HepG2 (cell line): Measurements from ENCODE around the gene KISS1R. TPM values are rescaled to one million over a fixed set of nuclear protein-coding genes. Genes with fewer than 3 reads are reported as not detected.

Experiments used
- ATAC-seq: fragments of 200-7000 bp; cut with Tn5 transposase; 3 replicates; pipeline ENCODE4 v1.9.1; 2020; ENCODE audit warnings: mild to moderate bottlenecking, moderate library complexity
- BruUV-seq: library from RNA; stranded (reverse); fragments of 400-500 nt; replicated peaks from 2 replicates; lab custom pipeline; 2021; lab: Mats Ljungman, UMichigan
- CTCF ChIA-PET: fragments of 300-600 bp; formaldehyde crosslinking; extraction: SDS; loops from one replicate; lab custom pipeline; 2021; ENCODE audit warnings: low total read pairs, inconsistent platforms, low intra/inter-chr PET ratio; lab: Yijun Ruan, JAX
- POLR2A ChIA-PET: fragments of 350-600 bp; sonication (Branson Sonifier 250); formaldehyde crosslinking; loops from one replicate; lab custom pipeline; 2020; ENCODE audit warnings: antibody characterized with exemption, inconsistent platforms; lab: Yijun Ruan, JAX
- DNase-seq: peaks from one replicate; pipeline ENCODE4 v3.0.0-alpha.2; 2015; ENCODE audit warnings: low spot score
- FAIRE-seq: peaks from 3 replicates; lab custom pipeline; 2011; peaks lifted over from hg19 to GRCh38; lab: Jason Lieb, UNC
- H2AFZ ChIP-seq: one replicate; pipeline ENCODE4 v1.6.1; 2011; ENCODE audit warnings: low read length, inconsistent platforms
- H3K27ac ChIP-seq: fragments of 300-600 bp; 3 replicates; pipeline ENCODE4 v1.8.0; 2011; ENCODE audit warnings: mixed run types, mild to moderate bottlenecking, mixed read lengths, low read length, inconsistent platforms; ENCODE audit not compliant: insufficient read depth; ENCODE audit errors: extremely low read length
- H3K27me3 ChIP-seq, 2 experiments: fragments of 200-600 bp in 1 of 2; 2 replicates in 1 of 2; 3 replicates in 1 of 2; pipeline versions ENCODE4 v1.6.0 to v1.8.0; 2011; ENCODE audit warnings: low read length in 2 of 2, mild to moderate bottlenecking in 2 of 2, moderate library complexity in 2 of 2, inconsistent platforms in 1 of 2; ENCODE audit not compliant: insufficient read depth in 2 of 2, control insufficient read depth in 1 of 2
- H3K36me3 ChIP-seq, 2 experiments: fragments of 200-600 bp in 1 of 2; replicated peaks in 1 of 2; 2 replicates in 1 of 2; 3 replicates in 1 of 2; pipeline versions ENCODE4 v1.5.1 to v1.8.0; 2011; ENCODE audit warnings: low read length in 2 of 2, inconsistent platforms in 1 of 2; ENCODE audit not compliant: insufficient read depth in 2 of 2, control insufficient read depth in 1 of 2
- H3K4me1 ChIP-seq: 2 replicates; pipeline ENCODE4 v1.5.1; 2012; ENCODE audit warnings: low read length, inconsistent platforms; ENCODE audit not compliant: insufficient read depth
- H3K4me2 ChIP-seq: 2 replicates; pipeline ENCODE4 v1.6.0; 2011; ENCODE audit warnings: low read depth, low read length, inconsistent platforms
- H3K4me3 ChIP-seq, 3 experiments: fragments of 200-600 bp in 1 of 3; sonication (generic), shearing (Covaris generic) in 1 of 3; replicated peaks in 1 of 3; 2 replicates each; pipeline ENCODE4 v1.5.1; 2011 to 2016; ENCODE audit warnings: low read length in 3 of 3, inconsistent platforms in 2 of 3, low read depth in 2 of 3, mild to moderate bottlenecking in 2 of 3, control low read depth in 1 of 3, mixed read lengths in 1 of 3; ENCODE audit not compliant: insufficient read depth in 1 of 3
- H3K79me2 ChIP-seq: one replicate; pipeline ENCODE4 v1.6.1; 2011; ENCODE audit warnings: low read length, inconsistent platforms; ENCODE audit not compliant: insufficient read depth
- H3K9ac ChIP-seq: 2 replicates; pipeline ENCODE4 v1.6.0; 2011; ENCODE audit warnings: mild to moderate bottlenecking, low read depth, low read length, inconsistent platforms; ENCODE audit not compliant: insufficient read depth
- H3K9me3 ChIP-seq: 2 replicates; pipeline ENCODE4 v1.5.1; 2012; ENCODE audit warnings: mild to moderate bottlenecking, low read length
- H4K20me1 ChIP-seq: 2 replicates; pipeline ENCODE4 v1.6.0; 2011; ENCODE audit warnings: inconsistent platforms, mild to moderate bottlenecking, low read length, moderate library complexity; ENCODE audit not compliant: insufficient read depth
- CENPT ChIP-seq: sonication (generic); formaldehyde crosslinking; IDR thresholded peaks from 2 replicates; pipeline ENCODE4 v1.8.0; 2022; ENCODE audit warnings: low read depth, mild to moderate bottlenecking, moderate library complexity, missing genetic modification reagents
- EZH2 ChIP-seq: conservative IDR thresholded peaks from 2 replicates; pipeline ENCODE4 v1.6.1; 2012; ENCODE audit warnings: mild to moderate bottlenecking, low read depth, low read length, moderate library complexity
- KLF16 ChIP-seq, 2 experiments: sonication (generic) in 1 of 2; formaldehyde crosslinking in 1 of 2; IDR thresholded peaks; 2 replicates each; pipeline versions ENCODE4 v1.6.1 to v1.8.0; 2016 to 2023; ENCODE audit warnings: missing genetic modification reagents in 2 of 2, missing compliant biosample characterization in 1 of 2
- MTF1 ChIP-seq: sonication (generic); formaldehyde crosslinking; IDR thresholded peaks from 2 replicates; pipeline ENCODE4 v1.5.0; 2020; ENCODE audit warnings: missing genetic modification reagents
- PAXIP1 ChIP-seq: sonication (generic); formaldehyde crosslinking; conservative IDR thresholded peaks from 2 replicates; pipeline ENCODE4 v1.4.0; 2020; ENCODE audit warnings: mild to moderate bottlenecking, missing genetic modification reagents, moderate library complexity
- SRF ChIP-seq: IDR thresholded peaks from 2 replicates; pipeline ENCODE4 v1.6.1; 2011; ENCODE audit warnings: mild to moderate bottlenecking, low read depth, low read length, moderate library complexity
- ZBTB46 ChIP-seq: sonication (generic); formaldehyde crosslinking; IDR thresholded peaks from 2 replicates; pipeline ENCODE4 v1.4.0; 2020; ENCODE audit warnings: mild to moderate bottlenecking, missing genetic modification reagents, borderline replicate concordance
- ZBTB7A ChIP-seq: sonication (generic); formaldehyde crosslinking; IDR thresholded peaks from 2 replicates; pipeline ENCODE4 v1.8.0; 2022; ENCODE audit warnings: mild to moderate bottlenecking, missing genetic modification reagents
- ZNF121 ChIP-seq: sonication (generic); formaldehyde crosslinking; IDR thresholded peaks from 2 replicates; pipeline ENCODE4 v1.5.0; 2020; ENCODE audit warnings: mild to moderate bottlenecking, missing genetic modification reagents
- ZNF362 ChIP-seq: sonication (generic); formaldehyde crosslinking; IDR thresholded peaks from 2 replicates; pipeline ENCODE4 v1.4.0; 2020; ENCODE audit warnings: missing genetic modification reagents, mild to moderate bottlenecking, borderline replicate concordance
- ZNF629 ChIP-seq: sonication (generic); formaldehyde crosslinking; conservative IDR thresholded peaks from 2 replicates; pipeline ENCODE4 v1.5.0; 2020; ENCODE audit warnings: missing genetic modification reagents
- ZNF678 ChIP-seq: sonication (generic); formaldehyde crosslinking; IDR thresholded peaks from 2 replicates; pipeline ENCODE4 v1.4.0; 2020; ENCODE audit warnings: mild to moderate bottlenecking, missing genetic modification reagents
- ZNF749 ChIP-seq: sonication (generic); formaldehyde crosslinking; IDR thresholded peaks from 2 replicates; pipeline ENCODE4 v1.8.0; 2022; ENCODE audit warnings: mild to moderate bottlenecking, missing genetic modification reagents, moderate library complexity, borderline replicate concordance
- ZNF792 ChIP-seq: IDR thresholded peaks from 2 replicates; pipeline ENCODE4 v1.6.1; 2016
- WGBS: methylation state at CpG from one replicate; pipeline ENCODE4 v1.1.6; 2017; ENCODE audit warnings: low lambda C conversion rate; 5-methylcytosine and 5-hydroxymethylcytosine counted together
- in situ Hi-C: cut with HindIII; loops from 2 replicates; pipeline ENCODE4 v1.10.0; 2017; ENCODE audit warnings: low pct_unique_long_range_greater_than_20kb; ENCODE audit not compliant: extremely low pct_ligation_motif_present
- intact Hi-C: fragments of 100-400 bp; cut with micrococcal nuclease; formaldehyde crosslinking; loops from one replicate; pipeline ENCODE4 v1.10.0; 2022; ENCODE audit not compliant: unreplicated experiment
- polyA plus RNA-seq, 8 experiments: library from polyadenylated mRNA; depleted of rRNA in 3 of 8; stranded (reverse) in 7 of 8; unstranded in 1 of 8; fragments of >200 nt; fragmentation: Illumina TruSeq in 4 of 8; extraction: Trizol in 4 of 8; gene quantifications; 2 replicates each; pipeline versions ENCODE4 v1.2.1 to v1.2.3, GENCODE V29; 2011 to 2016; ENCODE audit warnings: low read depth in 4 of 8, missing spikeins in 1 of 8, mixed read lengths in 1 of 8; ENCODE audit not compliant: insufficient read depth in 1 of 8
- total RNA-seq, 5 experiments: library from RNA; depleted of rRNA; stranded (reverse); fragments of >200 nt; fragmentation: Illumina TruSeq; extraction: Trizol; gene quantifications; 2 replicates each; pipeline ENCODE4 v1.2.3, GENCODE V29; 2016; ENCODE audit warnings: low read depth in 1 of 5
- TF ChIP-seq, protein P1 (sequence below): sonication (generic); formaldehyde crosslinking; IDR thresholded peaks from 2 replicates; pipeline ENCODE4 v1.8.1; 2023; ENCODE audit warnings: mild to moderate bottlenecking, moderate library complexity, missing genetic modification reagents

The KISS1R gene
- total and polyA plus RNA-seq, 2 of the 13 experiments (the other 11 are each of a cell fraction or from before 2014, with no cell fraction given): 1.1 to 10.2 TPM

- no peak for DNase-seq
- Histone ChIP-seq H3K4me3 (no peak overlapping the region), H3K27me3 (no peaks in the 10 kb centered on the region), H3K36me3 (peaks cover 35 to 66% of the 10 kb centered on the region in 2 experiments; a peak in 4 of 5 replicates), H3K4me2 (no peak overlapping the region), H2AFZ (no peak overlapping the region), H3K79me2 (peaks cover 21% of the 10 kb centered on the region), H3K4me1 (peaks cover 33% of the 10 kb centered on the region), H3K27ac (no peak overlapping the region), H3K9ac (no peak overlapping the region), H3K9me3 (no peaks in the 10 kb centered on the region), H4K20me1 (no peaks in the 10 kb centered on the region)
- intact Hi-C loops: no loop called here
- in situ Hi-C loops: loop anchor here (5.0 kb wide), 1 partner anchor 38 kb away; the partner anchor contains the start of gene ARID3A
- no peak for FAIRE-seq
- BruUV-seq: no TSS peak
- WGBS: 98% methylated on average over 15 of the region's 19 CpGs
- no peak for ATAC-seq
- POLR2A ChIA-PET: interaction anchor here (0.5 to 0.9 kb wide), 4 partner anchors 12 to 32 kb away, joined by 3 to 4 read pairs (median 3); no protein-coding TSS in a partner anchor
- CTCF ChIA-PET: no interaction called here
- TF ChIP-seq ZNF678 (no peak), ZNF792 (CRISPR knock-in tag) (no peak), ZNF362 (CRISPR knock-in tag) (0 out of 2 replicates have a peak, but pooled peaks have one; percentile 17), ZBTB7A (CRISPR knock-in tag) (no peak), ZNF121 (CRISPR knock-in tag) (peak; percentile 79), ZNF749 (CRISPR knock-in tag) (no peak), CENPT (CRISPR knock-in tag) (no peak), KLF16 (CRISPR knock-in tag; IDR thresholded peaks at IDR 0.05) (no peak), ZBTB46 (CRISPR knock-in tag) (no peak), ZNF629 (CRISPR knock-in tag) (0 out of 2 replicates have a peak, but pooled peaks have one; percentile 40), EZH2 (no peak), PAXIP1 (no peak), MTF1 (CRISPR knock-in tag) (no peak), SRF (peak; percentile 79)
- TF ChIP-seq, protein P1, sequence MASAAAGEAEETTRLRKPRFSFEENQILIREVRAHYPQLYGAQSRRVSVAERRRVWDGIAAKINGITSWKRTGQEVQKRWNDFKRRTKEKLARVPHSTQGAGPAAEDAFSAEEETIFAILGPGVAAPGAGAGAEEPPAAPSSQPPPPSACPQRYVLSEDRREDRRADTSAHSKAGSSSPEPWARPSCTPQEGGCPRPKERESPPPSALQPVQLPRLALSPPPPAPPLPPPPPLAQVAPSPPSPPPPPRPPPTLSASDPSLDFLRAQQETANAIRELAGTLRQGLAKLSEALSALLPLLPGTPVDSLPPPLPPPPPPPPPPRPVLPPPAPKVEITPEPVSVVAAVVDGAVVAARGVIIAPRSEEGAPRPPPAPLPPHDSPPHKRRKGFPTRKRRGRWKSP (CRISPR knock-in tag): no peak
Measured at GRCh38 chr19:964761-965694, 47.9 kb downstream of the KISS1R start.
